GM23338 (cell line): Measurements from ENCODE around the gene NRN1L. TPM values are rescaled to one million over a fixed set of nuclear protein-coding genes. Genes with fewer than 3 reads are reported as not detected.

ENCODE experiments used
- ATAC-seq: fragments of 200-7000 bp; cut with Tn5 transposase; 3 replicates; pipeline ENCODE4 v1.9.1; 2020
- DNase-seq: peaks from one replicate; pipeline ENCODE4 v3.0.0-alpha.2; 2015; ENCODE audit warnings: low spot score
- H2AFZ ChIP-seq: fragments of 200-600 bp; sonication (generic); 2 replicates; pipeline ENCODE4 v1.8.0; 2016; ENCODE audit warnings: antibody characterized with exemption, mild to moderate bottlenecking, moderate library complexity
- H3F3A ChIP-seq: fragments of 200-600 bp; sonication (generic); replicated peaks from 2 replicates; pipeline ENCODE4 v1.8.0; 2017; ENCODE audit warnings: antibody characterized with exemption, mixed run types, low read depth
- H3K27ac ChIP-seq: fragments of 200-600 bp; sonication (generic); 2 replicates; pipeline ENCODE4 v1.6.1; 2016; ENCODE audit warnings: low read depth
- H3K27me3 ChIP-seq: fragments of 200-600 bp; sonication (generic); 2 replicates; pipeline ENCODE4 v1.8.0; 2016; ENCODE audit warnings: mild to moderate bottlenecking, mixed run types, moderate library complexity; ENCODE audit not compliant: insufficient read depth
- H3K36me3 ChIP-seq: fragments of 200-600 bp; sonication (generic); 2 replicates; pipeline ENCODE4 v1.8.0; 2016; ENCODE audit warnings: mild to moderate bottlenecking; ENCODE audit not compliant: insufficient read depth
- H3K4me1 ChIP-seq: fragments of 200-600 bp; sonication (generic); 2 replicates; pipeline ENCODE4 v1.8.0; 2016; ENCODE audit warnings: mild to moderate bottlenecking, moderate library complexity; ENCODE audit not compliant: insufficient read depth
- H3K4me2 ChIP-seq: fragments of 200-600 bp; sonication (generic); 2 replicates; pipeline ENCODE4 v1.7.1; 2017; ENCODE audit warnings: mixed run types
- H3K4me3 ChIP-seq: fragments of 200-600 bp; sonication (generic); 2 replicates; pipeline ENCODE4 v1.6.1; 2016; ENCODE audit warnings: mixed run types
- H3K79me2 ChIP-seq: fragments of 200-600 bp; sonication (generic); replicated peaks from 2 replicates; pipeline ENCODE4 v1.8.0; 2017; ENCODE audit warnings: mild to moderate bottlenecking; ENCODE audit not compliant: insufficient read depth
- H3K9me2 ChIP-seq: fragments of 200-600 bp; sonication (generic); 2 replicates; pipeline ENCODE4 v1.8.0; 2017; ENCODE audit not compliant: insufficient read depth
- H4K20me1 ChIP-seq: fragments of 200-600 bp; sonication (generic); replicated peaks from 2 replicates; pipeline ENCODE4 v1.8.0; 2017; ENCODE audit warnings: mild to moderate bottlenecking; ENCODE audit not compliant: insufficient read depth
- H3K27ac Mint-ChIP-seq: 2 replicates; pipeline ENCODE4 v1.8.0; 2020; ENCODE audit warnings: inconsistent platforms, mild to moderate bottlenecking, moderate library complexity, mixed read lengths
- H3K27me3 Mint-ChIP-seq: 3 replicates; pipeline ENCODE4 v1.8.0; 2022; ENCODE audit warnings: low read depth, mild to moderate bottlenecking, moderate library complexity, mixed read lengths, inconsistent platforms; ENCODE audit not compliant: insufficient read depth, poor library complexity
- H3K36me3 Mint-ChIP-seq: 3 replicates; pipeline ENCODE4 v1.8.0; 2021; ENCODE audit warnings: low read depth, mild to moderate bottlenecking, inconsistent platforms, moderate library complexity, mixed read lengths
- H3K4me1 Mint-ChIP-seq: 3 replicates; pipeline ENCODE4 v1.8.0; 2020; ENCODE audit warnings: mild to moderate bottlenecking, inconsistent platforms, mixed read lengths
- H3K4me3 Mint-ChIP-seq: 3 replicates; pipeline ENCODE4 v1.8.0; 2021; ENCODE audit warnings: moderate library complexity, mild to moderate bottlenecking, inconsistent platforms, mixed read lengths
- H3K9me3 Mint-ChIP-seq: 3 replicates; pipeline ENCODE4 v1.8.0; 2020; ENCODE audit warnings: moderate library complexity, mild to moderate bottlenecking, inconsistent platforms, mixed read lengths
- CREB1 ChIP-seq: fragments of 250-450 bp; sonication (Bioruptor Pico); IDR thresholded peaks from 2 replicates; pipeline ENCODE4 v1.5.0; 2020; ENCODE audit warnings: low read depth, mild to moderate bottlenecking, moderate library complexity
- EZH2 ChIP-seq: fragments of 200-600 bp; sonication (generic); IDR thresholded peaks from one replicate; pipeline ENCODE4 v1.8.0; 2017; ENCODE audit warnings: antibody characterized with exemption, mild to moderate bottlenecking, low read depth; ENCODE audit not compliant: unreplicated experiment
- EZH2phosphoT487 ChIP-seq: fragments of 200-600 bp; sonication (generic); IDR thresholded peaks from one replicate; pipeline ENCODE4 v1.8.1; 2018; ENCODE audit warnings: antibody characterized with exemption; ENCODE audit not compliant: unreplicated experiment
- NANOG ChIP-seq: IDR thresholded peaks from 2 replicates; pipeline ENCODE4 v1.6.1; 2016; ENCODE audit warnings: antibody characterized with exemption, borderline replicate concordance
- POLR2AphosphoS5 ChIP-seq: IDR thresholded peaks from 2 replicates; pipeline ENCODE4 v1.6.1; 2016; ENCODE audit warnings: antibody characterized with exemption, low read depth
- STAT1 ChIP-seq: IDR thresholded peaks from one replicate; pipeline ENCODE4 v1.6.1; 2016; ENCODE audit warnings: antibody characterized with exemption; ENCODE audit not compliant: unreplicated experiment
- ZNF114 ChIP-seq: fragments of 250-450 bp; sonication (Bioruptor Pico); IDR thresholded peaks from 2 replicates; pipeline ENCODE4 v1.5.0; 2020; ENCODE audit warnings: mild to moderate bottlenecking, moderate library complexity
- polyA plus RNA-seq: library from polyadenylated mRNA; unstranded; fragments of >200 nt; fragmentation: Nextera tagmentation; extraction: Ambion mirVana; gene quantifications from 2 replicates; pipeline ENCODE4 v1.2.1, GENCODE V29; 2016
- total RNA-seq: library from RNA; depleted of rRNA; stranded (reverse); fragments of >200 nt; shearing (Covaris generic); gene quantifications from 2 replicates; pipeline ENCODE4 v1.2.3, GENCODE V29; 2014
- TF ChIP-seq, protein P1 (sequence below): fragments of 250-450 bp; sonication (Bioruptor Pico); IDR thresholded peaks from 2 replicates; pipeline ENCODE4 v1.5.0; 2020; ENCODE audit warnings: mild to moderate bottlenecking, moderate library complexity
- TF ChIP-seq, protein P2 (sequence below): IDR thresholded peaks from 2 replicates; pipeline ENCODE4 v1.6.1; 2016; ENCODE audit warnings: antibody characterized with exemption

The NRN1L gene
- total and polyA plus RNA-seq, 2 experiments from 2014 or later: 14.0 to 26.1 TPM

DNA sequence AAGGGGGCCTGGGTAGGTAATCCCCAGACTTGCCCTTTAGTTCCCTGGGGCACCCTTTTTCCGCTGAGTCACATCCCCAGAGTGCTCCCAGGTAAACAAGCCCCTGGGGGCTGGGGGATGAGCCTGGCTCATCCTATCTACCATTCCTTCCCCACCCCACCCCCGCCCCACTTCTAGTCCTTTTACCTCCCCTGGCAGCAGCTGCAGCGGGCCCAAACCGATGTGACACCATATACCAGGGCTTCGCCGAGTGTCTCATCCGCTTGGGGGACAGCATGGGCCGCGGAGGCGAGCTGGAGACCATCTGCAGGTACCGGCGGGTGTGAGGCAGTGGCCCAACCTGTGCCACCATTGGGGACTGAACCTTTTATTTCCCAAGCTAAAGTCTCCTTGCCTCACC is 860 bp downstream of the NRN1L start (continued):
- TF ChIP-seq, protein P1, sequence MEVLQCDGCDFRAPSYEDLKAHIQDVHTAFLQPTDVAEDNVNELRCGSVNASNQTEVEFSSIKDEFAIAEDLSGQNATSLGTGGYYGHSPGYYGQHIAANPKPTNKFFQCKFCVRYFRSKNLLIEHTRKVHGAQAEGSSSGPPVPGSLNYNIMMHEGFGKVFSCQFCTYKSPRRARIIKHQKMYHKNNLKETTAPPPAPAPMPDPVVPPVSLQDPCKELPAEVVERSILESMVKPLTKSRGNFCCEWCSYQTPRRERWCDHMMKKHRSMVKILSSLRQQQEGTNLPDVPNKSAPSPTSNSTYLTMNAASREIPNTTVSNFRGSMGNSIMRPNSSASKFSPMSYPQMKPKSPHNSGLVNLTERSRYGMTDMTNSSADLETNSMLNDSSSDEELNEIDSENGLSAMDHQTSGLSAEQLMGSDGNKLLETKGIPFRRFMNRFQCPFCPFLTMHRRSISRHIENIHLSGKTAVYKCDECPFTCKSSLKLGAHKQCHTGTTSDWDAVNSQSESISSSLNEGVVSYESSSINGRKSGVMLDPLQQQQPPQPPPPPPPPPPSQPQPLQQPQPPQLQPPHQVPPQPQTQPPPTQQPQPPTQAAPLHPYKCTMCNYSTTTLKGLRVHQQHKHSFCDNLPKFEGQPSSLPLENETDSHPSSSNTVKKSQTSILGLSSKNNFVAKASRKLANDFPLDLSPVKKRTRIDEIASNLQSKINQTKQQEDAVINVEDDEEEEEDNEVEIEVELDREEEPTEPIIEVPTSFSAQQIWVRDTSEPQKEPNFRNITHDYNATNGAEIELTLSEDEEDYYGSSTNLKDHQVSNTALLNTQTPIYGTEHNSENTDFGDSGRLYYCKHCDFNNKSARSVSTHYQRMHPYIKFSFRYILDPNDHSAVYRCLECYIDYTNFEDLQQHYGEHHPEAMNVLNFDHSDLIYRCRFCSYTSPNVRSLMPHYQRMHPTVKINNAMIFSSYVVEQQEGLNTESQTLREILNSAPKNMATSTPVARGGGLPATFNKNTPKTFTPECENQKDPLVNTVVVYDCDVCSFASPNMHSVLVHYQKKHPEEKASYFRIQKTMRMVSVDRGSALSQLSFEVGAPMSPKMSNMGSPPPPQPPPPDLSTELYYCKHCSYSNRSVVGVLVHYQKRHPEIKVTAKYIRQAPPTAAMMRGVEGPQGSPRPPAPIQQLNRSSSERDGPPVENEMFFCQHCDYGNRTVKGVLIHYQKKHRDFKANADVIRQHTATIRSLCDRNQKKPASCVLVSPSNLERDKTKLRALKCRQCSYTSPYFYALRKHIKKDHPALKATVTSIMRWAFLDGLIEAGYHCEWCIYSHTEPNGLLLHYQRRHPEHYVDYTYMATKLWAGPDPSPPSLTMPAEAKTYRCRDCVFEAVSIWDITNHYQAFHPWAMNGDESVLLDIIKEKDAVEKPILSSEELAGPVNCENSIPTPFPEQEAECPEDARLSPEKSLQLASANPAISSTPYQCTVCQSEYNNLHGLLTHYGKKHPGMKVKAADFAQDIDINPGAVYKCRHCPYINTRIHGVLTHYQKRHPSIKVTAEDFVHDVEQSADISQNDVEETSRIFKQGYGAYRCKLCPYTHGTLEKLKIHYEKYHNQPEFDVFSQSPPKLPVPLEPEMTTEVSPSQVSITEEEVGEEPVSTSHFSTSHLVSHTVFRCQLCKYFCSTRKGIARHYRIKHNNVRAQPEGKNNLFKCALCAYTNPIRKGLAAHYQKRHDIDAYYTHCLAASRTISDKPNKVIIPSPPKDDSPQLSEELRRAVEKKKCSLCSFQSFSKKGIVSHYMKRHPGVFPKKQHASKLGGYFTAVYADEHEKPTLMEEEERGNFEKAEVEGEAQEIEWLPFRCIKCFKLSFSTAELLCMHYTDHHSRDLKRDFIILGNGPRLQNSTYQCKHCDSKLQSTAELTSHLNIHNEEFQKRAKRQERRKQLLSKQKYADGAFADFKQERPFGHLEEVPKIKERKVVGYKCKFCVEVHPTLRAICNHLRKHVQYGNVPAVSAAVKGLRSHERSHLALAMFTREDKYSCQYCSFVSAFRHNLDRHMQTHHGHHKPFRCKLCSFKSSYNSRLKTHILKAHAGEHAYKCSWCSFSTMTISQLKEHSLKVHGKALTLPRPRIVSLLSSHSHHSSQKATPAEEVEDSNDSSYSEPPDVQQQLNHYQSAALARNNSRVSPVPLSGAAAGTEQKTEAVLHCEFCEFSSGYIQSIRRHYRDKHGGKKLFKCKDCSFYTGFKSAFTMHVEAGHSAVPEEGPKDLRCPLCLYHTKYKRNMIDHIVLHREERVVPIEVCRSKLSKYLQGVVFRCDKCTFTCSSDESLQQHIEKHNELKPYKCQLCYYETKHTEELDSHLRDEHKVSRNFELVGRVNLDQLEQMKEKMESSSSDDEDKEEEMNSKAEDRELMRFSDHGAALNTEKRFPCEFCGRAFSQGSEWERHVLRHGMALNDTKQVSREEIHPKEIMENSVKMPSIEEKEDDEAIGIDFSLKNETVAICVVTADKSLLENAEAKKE (CRISPR knock-in tag): no peak
- TF ChIP-seq EZH2 (no peak), POLR2AphosphoS5 (no peak)
- TF ChIP-seq, protein P2, sequence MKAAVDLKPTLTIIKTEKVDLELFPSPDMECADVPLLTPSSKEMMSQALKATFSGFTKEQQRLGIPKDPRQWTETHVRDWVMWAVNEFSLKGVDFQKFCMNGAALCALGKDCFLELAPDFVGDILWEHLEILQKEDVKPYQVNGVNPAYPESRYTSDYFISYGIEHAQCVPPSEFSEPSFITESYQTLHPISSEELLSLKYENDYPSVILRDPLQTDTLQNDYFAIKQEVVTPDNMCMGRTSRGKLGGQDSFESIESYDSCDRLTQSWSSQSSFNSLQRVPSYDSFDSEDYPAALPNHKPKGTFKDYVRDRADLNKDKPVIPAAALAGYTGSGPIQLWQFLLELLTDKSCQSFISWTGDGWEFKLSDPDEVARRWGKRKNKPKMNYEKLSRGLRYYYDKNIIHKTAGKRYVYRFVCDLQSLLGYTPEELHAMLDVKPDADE: no peak

DNA sequence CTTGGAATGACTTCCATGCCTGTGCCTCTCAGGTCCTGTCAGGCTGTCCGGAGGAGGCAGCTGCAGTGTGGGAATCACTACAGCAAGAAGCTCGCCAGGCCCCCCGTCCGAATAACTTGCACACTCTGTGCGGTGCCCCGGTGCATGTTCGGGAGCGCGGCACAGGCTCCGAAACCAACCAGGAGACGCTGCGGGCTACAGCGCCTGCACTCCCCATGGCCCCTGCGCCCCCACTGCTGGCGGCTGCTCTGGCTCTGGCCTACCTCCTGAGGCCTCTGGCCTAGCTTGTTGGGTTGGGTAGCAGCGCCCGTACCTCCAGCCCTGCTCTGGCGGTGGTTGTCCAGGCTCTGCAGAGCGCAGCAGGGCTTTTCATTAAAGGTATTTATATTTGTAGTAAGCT is 1.3 kb downstream of the NRN1L start:
- H3K27me3 Mint-ChIP-seq: peaks cover 9% of the 10 kb centered on the region
- DNase-seq (no peak), ATAC-seq (peak; percentile 1; the same call in 1 of the 3 replicates)
- Histone ChIP-seq H3K36me3 (0 out of 2 replicates have a peak, but pooled peaks cover under 1% of the 10 kb centered on the region), H3K27me3 (no peaks in the 10 kb centered on the region), H2AFZ (no peak overlapping the region; the same call in 1 of the 2 replicates), H3K79me2 (no peaks in the 10 kb centered on the region), H3K27ac (peak overlapping the region; percentile 55; the same call in 1 of the 2 replicates), H3K4me1 (peaks cover 26% of the 10 kb centered on the region), H3K4me3 (peak overlapping the region; percentile 55; the same call in 1 of the 2 replicates), H3K4me2 (peak overlapping the region; percentile 89; the same call in 1 of the 2 replicates), H3F3A (peaks cover 26% of the 10 kb centered on the region; the same call in 1 of the 2 replicates), H4K20me1 (no peaks in the 10 kb centered on the region; the same call in 1 of the 2 replicates), H3K9me2 (no peaks in the 10 kb centered on the region)
- H3K36me3 Mint-ChIP-seq: peaks cover 25% of the 10 kb centered on the region
- H3K27ac Mint-ChIP-seq: peak overlapping the region; percentile 89
- H3K4me1 Mint-ChIP-seq: peaks cover 22% of the 10 kb centered on the region
- H3K9me3 Mint-ChIP-seq: no peaks in the 10 kb centered on the region; the same call in 2 of the 3 replicates
- no peak for TF ChIP-seq STAT1
- no peak for TF ChIP-seq ZNF114 (CRISPR knock-in tag)
- no peak for TF ChIP-seq NANOG
- TF ChIP-seq CREB1: no peak
- no peak for TF ChIP-seq EZH2phosphoT487
- TF ChIP-seq, protein P2: no peak
- H3K4me3 Mint-ChIP-seq: peak overlapping the region; percentile 43; the same call in 2 of the 3 replicates
